ENCODE measurements around the gene CANT1. TPM values are rescaled to one million over a fixed set of nuclear protein-coding genes. Genes with fewer than 3 reads are reported as not detected.

CANT1 gene
- total RNA-seq, 1 donor from 2014 or later: 55.8 TPM

DNA sequence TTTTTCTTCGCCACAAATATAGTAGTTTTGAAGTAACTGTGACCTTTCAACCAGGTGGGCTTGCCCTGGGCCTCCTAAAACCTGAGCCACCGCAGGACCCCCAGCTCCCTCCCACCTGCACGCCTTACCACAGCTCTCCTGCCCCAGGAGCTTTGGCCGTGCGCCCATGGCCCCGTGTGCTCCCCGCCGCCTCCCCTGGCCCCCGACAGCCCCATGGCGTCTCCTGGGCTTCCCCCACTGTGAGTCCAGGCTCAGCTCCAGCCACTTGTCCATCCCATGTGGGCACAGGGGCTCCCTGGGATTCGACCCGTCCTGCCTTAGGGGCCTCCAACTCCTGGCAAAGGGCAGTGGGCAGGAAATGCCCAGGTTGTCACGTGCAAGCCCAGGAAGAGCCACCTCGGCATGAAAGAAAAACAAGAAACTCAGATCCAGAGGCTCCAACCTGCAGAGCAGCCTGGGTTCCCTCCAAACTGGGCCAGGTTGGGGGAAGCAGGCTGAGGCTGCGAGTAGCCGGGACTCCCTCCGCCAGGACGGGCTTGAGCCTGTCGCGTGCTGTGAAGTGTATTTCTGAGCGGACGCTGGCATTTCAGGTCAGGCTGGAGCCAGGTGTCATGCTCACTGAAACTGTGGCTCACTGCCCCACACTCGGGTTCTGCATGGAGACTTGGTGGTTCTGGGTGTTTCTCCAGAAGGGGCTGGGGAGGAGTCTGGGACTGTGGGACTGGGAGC is 35.6 kb downstream of the CANT1 start:
- DNase-seq (ENCODE audit: low spot score): no peak
- no peak overlapping the region for H3K4me3 Mint-ChIP-seq (ENCODE audit: low read depth)
- H3K27ac Mint-ChIP-seq: no peak overlapping the region
- intact Hi-C loops (cut with micrococcal nuclease): loop anchor here (2.0 kb wide), 1 partner anchor 109 kb away; no protein-coding TSS in a partner anchor
- peaks cover 12% of the 10 kb centered on the region for H3K36me3 Mint-ChIP-seq (ENCODE audit: low read depth)
- H3K9me3 Mint-ChIP-seq: no peaks in the 10 kb centered on the region
- H3K4me1 Mint-ChIP-seq (ENCODE audit: low read depth): peaks cover 10% of the 10 kb centered on the region
- H3K27me3 Mint-ChIP-seq (ENCODE audit: low read depth): no peaks in the 10 kb centered on the region

DNA sequence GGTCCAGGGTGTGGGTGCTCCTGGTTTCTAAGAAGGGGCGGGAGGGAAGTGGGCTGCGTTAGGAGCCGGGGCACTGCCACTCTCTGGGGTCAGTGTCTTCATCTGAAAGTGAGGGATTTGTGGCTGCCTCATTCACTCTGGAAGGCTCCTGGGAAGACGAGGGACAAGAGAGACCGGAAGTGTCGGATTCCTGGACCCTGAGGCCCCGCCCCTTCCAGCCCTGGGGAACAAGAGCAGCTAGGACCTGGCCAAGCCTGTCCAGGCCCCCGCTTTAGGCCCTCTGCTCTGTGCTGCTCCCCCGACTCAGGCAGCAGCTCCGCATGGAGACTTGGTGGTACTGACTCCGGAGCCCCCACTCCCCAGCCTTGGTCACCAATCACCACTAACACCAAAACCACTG is 36.4 kb downstream of the CANT1 start:
- H3K4me1 Mint-ChIP-seq (ENCODE audit: low read depth): peaks cover 10% of the 10 kb centered on the region
- H3K4me3 Mint-ChIP-seq (ENCODE audit: low read depth): no peak overlapping the region
- no peak for DNase-seq (ENCODE audit: low spot score)
- H3K27ac Mint-ChIP-seq: no peak overlapping the region
- H3K27me3 Mint-ChIP-seq (ENCODE audit: low read depth): no peaks in the 10 kb centered on the region
- intact Hi-C loops (cut with micrococcal nuclease): loop anchor here (2.0 kb wide), 1 partner anchor 108 kb away; no protein-coding TSS in a partner anchor
- peaks cover 12% of the 10 kb centered on the region for H3K36me3 Mint-ChIP-seq (ENCODE audit: low read depth)
- H3K9me3 Mint-ChIP-seq: no peaks in the 10 kb centered on the region

DNA sequence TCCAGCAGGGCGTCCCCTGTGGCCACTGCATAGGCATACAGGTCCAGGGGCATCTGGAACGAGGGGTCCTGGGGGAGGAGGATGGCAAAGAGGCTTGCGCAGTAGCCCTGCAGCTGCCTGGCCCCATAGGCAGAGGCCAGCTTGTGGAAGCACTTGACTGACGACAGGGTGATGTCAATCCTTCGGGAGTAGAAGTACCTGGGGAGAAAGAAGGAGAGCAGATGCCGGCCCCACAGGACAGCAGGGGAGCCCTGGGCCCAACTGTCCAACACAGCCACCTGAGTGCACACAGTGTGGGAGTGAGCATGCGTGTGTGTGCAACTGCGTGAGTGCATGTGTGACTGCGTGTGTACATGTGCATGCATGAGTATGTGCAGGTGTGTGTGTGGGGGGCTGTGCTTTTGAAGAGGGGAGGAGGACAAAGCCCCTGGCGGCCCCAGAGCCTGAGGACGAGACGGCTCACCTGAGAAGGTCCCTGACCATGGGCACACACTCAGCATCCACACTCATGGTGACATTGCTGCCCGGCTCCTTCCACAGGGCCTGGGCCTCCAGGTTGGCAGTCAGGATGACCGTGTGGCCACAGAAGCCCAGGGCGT is 37.0 kb downstream of the CANT1 start:
- peaks cover 12% of the 10 kb centered on the region for H3K36me3 Mint-ChIP-seq (ENCODE audit: low read depth)
- H3K4me1 Mint-ChIP-seq (ENCODE audit: low read depth): peaks cover 10% of the 10 kb centered on the region
- no peaks in the 10 kb centered on the region for H3K27me3 Mint-ChIP-seq (ENCODE audit: low read depth)
- H3K4me3 Mint-ChIP-seq (ENCODE audit: low read depth): no peak overlapping the region
- H3K9me3 Mint-ChIP-seq: no peaks in the 10 kb centered on the region
- DNase-seq (ENCODE audit: low spot score): no peak
- H3K27ac Mint-ChIP-seq: no peak overlapping the region
- intact Hi-C loops (cut with micrococcal nuclease): loop anchor here (2.0 kb wide), 1 partner anchor 108 kb away; no protein-coding TSS in a partner anchor

DNA sequence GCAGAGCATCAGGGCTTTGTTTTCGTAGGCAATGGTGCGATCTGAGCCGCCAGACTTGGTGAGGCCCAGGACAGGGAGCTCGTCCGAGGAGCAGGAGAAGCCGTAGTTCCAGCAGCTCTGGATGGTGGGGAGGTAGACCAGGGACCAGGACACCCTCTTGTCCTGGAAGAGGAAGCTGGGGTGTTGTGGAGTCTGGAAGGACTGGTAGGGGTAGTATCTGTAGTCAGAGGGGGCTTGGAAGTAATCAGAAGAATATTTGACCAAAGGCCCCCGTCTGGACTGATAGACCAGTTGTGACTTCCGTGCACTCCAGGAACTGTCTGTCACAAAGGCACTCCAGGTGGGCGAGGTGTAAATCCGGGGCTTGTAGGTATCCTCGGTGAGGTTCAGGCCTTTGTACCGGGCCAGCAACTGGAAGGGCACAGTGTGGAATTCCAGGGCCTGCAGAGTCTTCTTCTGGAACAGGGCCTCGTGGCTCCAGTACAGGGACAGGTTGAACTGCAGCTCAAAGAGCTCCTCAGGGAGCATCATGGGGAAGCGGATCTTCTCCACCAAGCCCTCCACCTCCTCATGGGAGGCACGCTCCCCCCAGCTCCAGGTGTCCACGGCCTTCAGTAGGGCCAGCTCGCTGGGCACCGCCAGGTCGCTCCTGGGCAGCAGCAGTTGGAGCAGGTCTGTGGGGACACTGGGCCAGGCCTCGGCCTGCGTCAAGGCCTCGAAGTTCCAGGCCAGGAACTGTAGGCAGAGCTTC is 37.6 kb downstream of the CANT1 start:
- Mint-ChIP-seq H3K27ac (no peak overlapping the region), H3K27me3 (ENCODE audit: low read depth) (no peaks in the 10 kb centered on the region), H3K36me3 (ENCODE audit: low read depth) (peaks cover 12% of the 10 kb centered on the region), H3K4me3 (ENCODE audit: low read depth) (no peak overlapping the region), H3K4me1 (ENCODE audit: low read depth) (peaks cover 5% of the 10 kb centered on the region), H3K9me3 (no peaks in the 10 kb centered on the region)
- DNase-seq (ENCODE audit: low spot score): no peak
- intact Hi-C loops (cut with micrococcal nuclease): loop anchor here (2.0 kb wide), 1 partner anchor 107 kb away; no protein-coding TSS in a partner anchor

DNA sequence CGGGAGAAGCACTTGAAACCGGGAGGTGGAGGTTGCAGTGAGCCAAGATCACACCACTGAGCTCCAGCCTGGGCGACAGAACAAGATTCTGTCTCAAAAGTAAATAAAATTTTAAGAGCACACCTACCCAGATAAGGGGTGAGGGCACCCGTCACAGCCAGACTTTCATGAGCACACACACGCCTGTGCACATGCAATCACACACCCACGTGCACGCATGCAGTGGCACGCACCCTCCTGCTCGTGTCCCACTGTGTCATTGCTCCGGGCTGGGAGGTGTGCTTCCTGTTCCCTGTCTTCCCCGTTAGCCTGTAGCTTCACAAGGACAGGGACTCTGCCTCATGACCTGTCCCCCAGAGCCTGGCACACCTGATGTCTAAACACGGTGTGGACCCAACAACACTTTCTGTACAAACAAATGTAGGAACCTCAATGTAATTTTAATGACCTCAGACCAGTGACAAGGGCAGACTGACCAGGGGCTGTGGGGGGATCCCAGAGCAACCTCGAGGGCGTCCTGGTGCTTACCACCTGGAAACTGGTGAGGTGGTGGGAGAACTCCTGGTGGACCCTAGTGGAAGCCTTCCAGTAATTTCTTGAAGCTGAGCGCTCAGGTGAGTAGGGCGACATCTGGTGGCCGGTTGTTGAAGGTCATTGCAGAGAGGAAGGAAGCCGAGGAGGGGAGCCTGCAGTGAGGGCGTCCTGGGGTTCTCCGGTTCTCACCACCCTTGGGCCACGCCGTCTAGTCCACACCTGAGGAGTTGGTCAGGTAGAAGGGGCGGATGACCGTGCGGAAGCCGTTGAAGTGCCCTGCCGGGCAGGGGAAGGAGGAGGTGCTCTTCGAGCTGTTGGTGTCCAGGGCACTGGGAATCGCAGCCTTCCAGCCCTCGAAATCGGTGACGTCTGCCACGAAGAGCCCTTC is 38.5 kb downstream of the CANT1 start:
- Mint-ChIP-seq H3K27me3 (ENCODE audit: low read depth) (no peaks in the 10 kb centered on the region), H3K27ac (peak overlapping the region; percentile 33), H3K4me1 (ENCODE audit: low read depth) (peaks cover 5% of the 10 kb centered on the region), H3K36me3 (ENCODE audit: low read depth) (peaks cover 12% of the 10 kb centered on the region), H3K9me3 (no peaks in the 10 kb centered on the region), H3K4me3 (ENCODE audit: low read depth) (no peak overlapping the region)
- DNase-seq (ENCODE audit: low spot score): peak; percentile 65
- intact Hi-C loops (cut with micrococcal nuclease): no loop called here

DNA sequence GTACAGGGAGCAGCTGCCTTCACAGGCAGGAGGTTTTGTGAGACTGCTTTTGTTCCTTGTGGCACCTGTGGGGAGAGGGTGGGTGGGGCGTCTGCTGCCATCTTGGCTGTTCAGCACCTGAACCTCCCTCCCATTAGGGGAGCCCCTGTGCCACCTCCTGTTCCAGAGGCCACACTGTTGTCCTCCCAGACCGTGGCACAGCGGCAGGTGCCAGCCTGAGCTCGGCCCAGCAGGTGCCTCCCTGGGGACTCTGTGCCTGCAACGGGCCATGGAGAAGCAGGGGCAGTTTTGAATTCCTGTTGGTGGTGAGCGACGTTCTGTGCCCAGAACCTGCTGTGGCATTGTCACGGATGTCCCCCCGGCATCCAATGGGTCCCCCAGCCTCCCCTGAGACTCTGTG is 39.7 kb downstream of the CANT1 start:
- Mint-ChIP-seq H3K4me1 (ENCODE audit: low read depth) (peaks cover 5% of the 10 kb centered on the region), H3K27me3 (ENCODE audit: low read depth) (no peaks in the 10 kb centered on the region), H3K4me3 (ENCODE audit: low read depth) (no peak overlapping the region), H3K9me3 (no peaks in the 10 kb centered on the region), H3K27ac (no peak overlapping the region), H3K36me3 (ENCODE audit: low read depth) (peaks cover 12% of the 10 kb centered on the region)
- DNase-seq (ENCODE audit: low spot score): no peak
- intact Hi-C loops (cut with micrococcal nuclease): no loop called here

DNA sequence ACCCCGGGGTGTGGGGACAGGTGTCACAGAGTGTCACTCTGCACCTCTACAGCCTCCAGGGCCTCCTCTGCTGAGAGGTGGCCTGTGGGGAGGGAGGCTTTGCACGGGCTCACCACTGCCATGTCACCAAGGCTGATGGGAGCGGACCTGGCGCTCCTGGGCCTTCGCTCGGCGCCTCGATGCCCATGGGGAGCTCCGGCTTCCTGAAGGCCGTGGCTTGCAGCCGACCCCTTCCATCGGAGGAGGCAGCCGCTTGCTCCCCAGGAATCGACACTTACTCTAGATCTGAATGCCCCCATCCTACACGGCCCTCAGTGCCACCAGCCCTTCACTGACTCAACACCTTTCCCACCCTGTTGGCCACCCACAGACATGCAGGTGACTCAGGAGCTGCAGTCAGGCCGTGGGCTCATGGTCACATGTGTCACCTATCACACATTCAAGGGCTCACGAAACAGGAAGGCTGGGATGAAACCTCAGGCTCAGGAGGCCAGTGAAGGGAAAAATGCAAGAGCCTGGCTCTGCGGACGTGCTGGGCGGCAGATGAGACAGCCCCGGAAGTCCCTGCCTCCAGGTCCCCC is 41.7 kb downstream of the CANT1 start:
- Mint-ChIP-seq H3K4me1 (ENCODE audit: low read depth) (peaks cover 5% of the 10 kb centered on the region), H3K27ac (no peak overlapping the region), H3K9me3 (no peaks in the 10 kb centered on the region), H3K36me3 (ENCODE audit: low read depth) (peaks cover 12% of the 10 kb centered on the region), H3K27me3 (ENCODE audit: low read depth) (no peaks in the 10 kb centered on the region), H3K4me3 (ENCODE audit: low read depth) (no peak overlapping the region)
- DNase-seq (ENCODE audit: low spot score): no peak
- intact Hi-C loops (cut with micrococcal nuclease): no loop called here

DNA sequence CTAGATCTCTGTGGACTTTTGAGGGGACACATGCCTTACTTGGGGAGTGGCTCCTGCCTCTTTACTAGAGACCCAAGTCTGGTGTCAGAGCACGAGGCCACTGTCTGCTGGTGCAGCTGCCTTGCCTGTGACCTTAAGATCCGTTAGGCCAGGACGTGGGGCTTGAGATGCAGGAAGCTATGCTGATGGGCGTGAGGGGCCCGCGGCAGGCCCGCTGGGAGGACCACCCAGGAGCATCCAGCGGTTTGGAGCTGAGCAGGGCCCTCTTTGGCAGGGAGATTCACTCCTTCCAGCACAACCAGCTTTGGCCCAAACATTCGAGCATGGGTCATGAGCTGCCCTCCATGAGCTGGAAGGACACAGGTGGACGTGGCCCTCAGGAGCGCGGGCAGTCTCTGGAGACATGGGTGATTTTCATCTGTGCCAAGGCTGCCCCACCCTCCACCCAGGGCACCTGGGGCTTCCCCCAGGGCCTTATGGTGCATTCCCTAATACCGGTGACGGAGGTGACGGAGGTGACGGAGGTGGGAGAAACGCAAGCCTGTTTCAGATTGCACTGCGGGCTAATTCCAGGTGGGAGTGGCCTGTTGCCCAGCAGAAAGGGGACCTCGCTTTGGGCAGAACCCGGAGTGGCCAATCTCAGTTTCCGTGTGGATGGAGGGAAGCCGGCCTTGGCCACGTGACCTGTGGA is 42.5 kb downstream of the CANT1 start:
- Mint-ChIP-seq H3K36me3 (ENCODE audit: low read depth) (peaks cover 12% of the 10 kb centered on the region), H3K27ac (no peak overlapping the region), H3K27me3 (ENCODE audit: low read depth) (no peaks in the 10 kb centered on the region), H3K9me3 (no peaks in the 10 kb centered on the region), H3K4me3 (ENCODE audit: low read depth) (no peak overlapping the region), H3K4me1 (ENCODE audit: low read depth) (peaks cover 5% of the 10 kb centered on the region)
- intact Hi-C loops (cut with micrococcal nuclease): no loop called here
- DNase-seq (ENCODE audit: low spot score): no peak

DNA sequence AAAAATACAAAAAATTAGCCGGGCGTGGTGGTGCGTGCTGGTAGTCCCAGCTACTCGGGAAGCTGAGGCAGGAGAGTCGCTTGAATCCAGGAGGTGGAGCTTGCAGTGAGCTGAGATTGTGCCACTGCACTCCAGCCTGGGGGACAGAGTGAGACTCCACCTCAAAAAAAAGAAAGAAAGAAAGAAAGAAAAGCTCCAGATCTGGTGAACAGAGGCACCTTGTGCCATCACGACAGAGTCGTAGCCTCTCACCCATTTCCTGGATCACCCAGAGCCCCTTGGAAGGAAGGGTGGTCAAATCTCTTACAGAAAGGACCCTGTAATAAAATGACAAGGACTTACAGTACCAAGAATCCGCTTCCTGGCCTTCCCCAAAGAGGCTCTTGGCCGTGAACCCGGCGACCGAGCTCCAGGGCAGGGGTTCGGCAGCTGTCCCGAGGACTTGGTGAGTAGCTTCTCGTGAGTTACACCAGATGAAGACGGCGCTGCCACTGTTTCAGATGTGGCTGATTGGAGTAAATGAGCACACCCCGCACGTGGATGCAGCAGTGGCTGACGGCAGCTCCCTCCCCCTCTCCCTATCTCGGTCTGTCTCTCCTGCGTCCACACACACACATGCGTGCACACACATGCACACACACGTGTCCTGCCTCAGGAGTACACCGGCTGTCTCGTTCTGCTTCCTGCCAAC is 43.3 kb downstream of the CANT1 start:
- intact Hi-C loops (cut with micrococcal nuclease): no loop called here
- Mint-ChIP-seq H3K9me3 (no peaks in the 10 kb centered on the region), H3K27me3 (ENCODE audit: low read depth) (no peaks in the 10 kb centered on the region), H3K4me1 (ENCODE audit: low read depth) (peaks cover 4% of the 10 kb centered on the region), H3K27ac (no peak overlapping the region), H3K36me3 (ENCODE audit: low read depth) (peaks cover 7% of the 10 kb centered on the region), H3K4me3 (ENCODE audit: low read depth) (no peak overlapping the region)
- DNase-seq (ENCODE audit: low spot score): no peak

DNA sequence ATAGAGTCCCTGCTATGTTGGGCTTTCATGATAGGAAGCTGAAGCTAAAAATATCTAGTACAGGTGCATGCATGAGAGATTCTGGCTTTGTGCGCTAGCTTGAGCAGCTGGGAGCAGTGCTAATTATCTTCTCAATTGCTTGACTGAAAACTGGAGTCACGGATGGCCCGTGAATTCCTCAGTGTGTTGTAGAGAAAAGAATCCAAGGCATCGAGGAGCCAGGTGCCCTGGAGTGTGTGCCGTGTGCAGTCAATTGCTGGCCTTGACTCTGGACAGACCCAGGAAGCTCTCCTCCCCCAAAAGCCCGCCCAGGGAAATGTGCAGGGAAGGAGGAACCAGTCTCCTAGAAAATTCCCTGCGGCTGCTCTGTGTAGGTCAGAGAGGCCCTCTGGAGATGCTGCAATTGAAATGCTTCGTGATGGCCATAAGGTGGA is 44.1 kb downstream of the CANT1 start:
- Mint-ChIP-seq H3K9me3 (no peaks in the 10 kb centered on the region), H3K27me3 (ENCODE audit: low read depth) (no peaks in the 10 kb centered on the region), H3K4me3 (ENCODE audit: low read depth) (no peak overlapping the region), H3K4me1 (ENCODE audit: low read depth) (no peaks in the 10 kb centered on the region), H3K27ac (no peak overlapping the region), H3K36me3 (ENCODE audit: low read depth) (peaks cover 3% of the 10 kb centered on the region)
- no peak for DNase-seq (ENCODE audit: low spot score)
- intact Hi-C loops (cut with micrococcal nuclease): no loop called here

DNA sequence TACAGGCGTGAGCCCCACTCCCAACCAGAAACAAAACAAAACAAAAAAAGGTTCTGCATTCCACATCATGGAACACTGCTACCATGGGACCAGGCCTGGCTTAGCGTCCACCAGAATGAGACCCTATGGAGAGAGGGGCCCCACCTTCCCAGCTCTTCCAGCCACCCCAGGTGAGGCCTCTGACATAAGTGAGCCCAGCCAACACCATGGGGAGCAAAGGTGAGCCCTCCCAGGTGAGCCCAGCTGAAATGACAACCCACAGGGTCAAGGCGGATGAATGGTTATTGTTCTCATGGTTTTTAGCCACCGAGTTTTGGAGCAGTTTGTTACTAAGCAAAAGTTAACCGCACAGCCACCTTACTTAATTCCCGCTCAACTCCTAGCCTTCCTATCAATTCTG is 46.2 kb downstream of the CANT1 start:
- Mint-ChIP-seq H3K9me3 (no peaks in the 10 kb centered on the region), H3K4me1 (ENCODE audit: low read depth) (no peaks in the 10 kb centered on the region), H3K27me3 (ENCODE audit: low read depth) (no peaks in the 10 kb centered on the region), H3K4me3 (ENCODE audit: low read depth) (no peak overlapping the region), H3K36me3 (ENCODE audit: low read depth) (no peaks in the 10 kb centered on the region), H3K27ac (no peak overlapping the region)
- DNase-seq (ENCODE audit: low spot score): no peak
- intact Hi-C loops (cut with micrococcal nuclease): no loop called here
